ENCODE measurements around the gene PCNX1.

Gene PCNX1

GRCh38 chr14:70890826-70891659, 16.2 kb upstream of the PCNX1 start:
- H3K4me3 ChIP-seq (ENCODE audit: low read depth, low read length): no peak overlapping the region

GRCh38 chr14:70891737-70892136, 15.5 kb upstream of the PCNX1 start:
- peak; percentile 49 for DNase-seq (ENCODE audit: low read depth)
- TF ChIP-seq CTCF (conservative IDR thresholded peaks at IDR 0.05; ENCODE audit: low read depth, low read length): no peak
- no peak overlapping the region for H3K4me3 ChIP-seq (ENCODE audit: low read depth, low read length)

More at GRCh38 chr14:70890826-70891659, 16.2 kb upstream of the PCNX1 start:
- DNase-seq (ENCODE audit: low read depth): no peak
- TF ChIP-seq CTCF (conservative IDR thresholded peaks at IDR 0.05; ENCODE audit: low read depth, low read length): no peak

GRCh38 chr14:70893062-70893845, 14.0 kb upstream of the PCNX1 start:
- TF ChIP-seq CTCF (conservative IDR thresholded peaks at IDR 0.05; ENCODE audit: low read depth, low read length): no peak
- DNase-seq (ENCODE audit: low read depth): no peak
- no peak overlapping the region for H3K4me3 ChIP-seq (ENCODE audit: low read depth, low read length)

GRCh38 chr14:70893858-70894291, 13.4 kb upstream of the PCNX1 start:
- H3K4me3 ChIP-seq (ENCODE audit: low read depth, low read length): no peak overlapping the region
- no peak for TF ChIP-seq CTCF (conservative IDR thresholded peaks at IDR 0.05; ENCODE audit: low read depth, low read length)
- DNase-seq (ENCODE audit: low read depth): no peak

GRCh38 chr14:70894868-70895267, 12.4 kb upstream of the PCNX1 start:
- peak; percentile 54 for DNase-seq (ENCODE audit: low read depth)
- TF ChIP-seq CTCF (conservative IDR thresholded peaks at IDR 0.05; ENCODE audit: low read depth, low read length): no peak
- H3K4me3 ChIP-seq (ENCODE audit: low read depth, low read length): no peak overlapping the region

- no peak for TF ChIP-seq CTCF (conservative IDR thresholded peaks at IDR 0.05; ENCODE audit: low read depth, low read length)
- H3K4me3 ChIP-seq (ENCODE audit: low read depth, low read length): no peak overlapping the region
- DNase-seq (ENCODE audit: low read depth): no peak
Measured at GRCh38 chr14:70896317-70896716, 10.9 kb upstream of the PCNX1 start.
